GM23248 (cell line): ENCODE measurements around the gene OVOL1. TPM values are rescaled to one million over a fixed set of nuclear protein-coding genes. Genes with fewer than 3 reads are reported as not detected.
"Not testable (repeated sequence)": the region's sequence is repeated elsewhere in the genome, so short reads cannot be mapped to it uniquely, and the experiment has no call there.

Experiments used
- DNase-seq: peaks from one replicate; pipeline ENCODE4 v3.0.0-alpha.2; 2015
- H2AFZ ChIP-seq: fragments of 200-600 bp; sonication (generic); 2 replicates; pipeline ENCODE4 v1.6.1; 2016; ENCODE audit warnings: antibody characterized with exemption
- H3F3A ChIP-seq: fragments of 200-600 bp; sonication (generic); 2 replicates; pipeline ENCODE4 v1.6.1; 2016; ENCODE audit warnings: mild to moderate bottlenecking, antibody characterized with exemption, mixed run types; ENCODE audit not compliant: insufficient read depth
- H3K27ac ChIP-seq: fragments of 200-600 bp; sonication (generic); 2 replicates; pipeline ENCODE4 v1.5.1; 2016; ENCODE audit warnings: mild to moderate bottlenecking
- H3K27me3 ChIP-seq: fragments of 200-600 bp; sonication (generic); replicated peaks from 2 replicates; pipeline ENCODE4 v1.6.1; 2016; ENCODE audit warnings: mild to moderate bottlenecking; ENCODE audit not compliant: insufficient read depth
- H3K36me3 ChIP-seq: fragments of 200-600 bp; sonication (generic); 2 replicates; pipeline ENCODE4 v1.6.1; 2016; ENCODE audit warnings: low read depth, mild to moderate bottlenecking
- H3K4me1 ChIP-seq: fragments of 200-600 bp; sonication (generic); 2 replicates; pipeline ENCODE4 v1.6.1; 2016; ENCODE audit warnings: mild to moderate bottlenecking; ENCODE audit not compliant: insufficient read depth
- H3K4me2 ChIP-seq: fragments of 200-600 bp; sonication (generic); one replicate; pipeline ENCODE4 v1.6.1; 2016; ENCODE audit warnings: mild to moderate bottlenecking; ENCODE audit not compliant: unreplicated experiment
- H3K4me3 ChIP-seq: fragments of 200-600 bp; sonication (generic); 2 replicates; pipeline ENCODE4 v1.5.1; 2016; ENCODE audit warnings: mild to moderate bottlenecking
- H3K79me2 ChIP-seq: fragments of 200-600 bp; sonication (generic); 2 replicates; pipeline ENCODE4 v1.6.1; 2016; ENCODE audit warnings: mild to moderate bottlenecking; ENCODE audit not compliant: insufficient read depth
- H3K9ac ChIP-seq: fragments of 200-600 bp; sonication (generic); 2 replicates; pipeline ENCODE4 v1.6.1; 2016; ENCODE audit warnings: mild to moderate bottlenecking
- H3K9me2 ChIP-seq: fragments of 200-600 bp; sonication (generic); 2 replicates; pipeline ENCODE4 v1.6.1; 2016; ENCODE audit warnings: mixed run types, mild to moderate bottlenecking, moderate library complexity; ENCODE audit not compliant: insufficient read depth
- H3K9me3 ChIP-seq: fragments of 200-600 bp; sonication (generic); one replicate; pipeline ENCODE4 v1.6.1; 2017; ENCODE audit warnings: low read depth
- H4K20me1 ChIP-seq: fragments of 200-600 bp; sonication (generic); 2 replicates; pipeline ENCODE4 v1.6.0; 2016; ENCODE audit not compliant: insufficient read depth
- EZH2 ChIP-seq: fragments of 200-600 bp; sonication (generic); IDR thresholded peaks from 2 replicates; pipeline ENCODE4 v1.6.1; 2018; ENCODE audit warnings: antibody characterized with exemption, mild to moderate bottlenecking; ENCODE audit not compliant: insufficient read depth, poor library complexity, severe bottlenecking
- EZH2phosphoT487 ChIP-seq: fragments of 200-600 bp; sonication (generic); IDR thresholded peaks from 2 replicates; pipeline ENCODE4 v1.6.1; 2018; ENCODE audit warnings: antibody characterized with exemption, moderate library complexity, mild to moderate bottlenecking, low read depth; ENCODE audit not compliant: insufficient read depth
- WGBS, 2 experiments: methylation state at CpG; one replicate each; pipeline ENCODE4 v1.1.6; 2015 to 2017; ENCODE audit warnings: low lambda C conversion rate in 2 of 2, low coverage in 1 of 2; ENCODE audit errors: missing lambda C conversion rate in 2 of 2; 5-methylcytosine and 5-hydroxymethylcytosine counted together
- in situ Hi-C: fragments of 300-500 bp; cut with MboI; formaldehyde crosslinking; loops from 2 replicates; pipeline ENCODE4 v1.15.0; 2020
- polyA plus RNA-seq: library from polyadenylated mRNA; unstranded; fragments of >200 nt; fragmentation: Nextera tagmentation; extraction: Ambion mirVana; gene quantifications from 2 replicates; pipeline ENCODE4 v1.2.1, GENCODE V29; 2016
- total RNA-seq: library from RNA; depleted of rRNA; stranded (reverse); fragments of >200 nt; shearing (Covaris generic); gene quantifications from 2 replicates; pipeline ENCODE4 v1.2.3, GENCODE V29; 2014

OVOL1 gene
- total and polyA plus RNA-seq, 2 experiments from 2014 or later, result not detected

DNA sequence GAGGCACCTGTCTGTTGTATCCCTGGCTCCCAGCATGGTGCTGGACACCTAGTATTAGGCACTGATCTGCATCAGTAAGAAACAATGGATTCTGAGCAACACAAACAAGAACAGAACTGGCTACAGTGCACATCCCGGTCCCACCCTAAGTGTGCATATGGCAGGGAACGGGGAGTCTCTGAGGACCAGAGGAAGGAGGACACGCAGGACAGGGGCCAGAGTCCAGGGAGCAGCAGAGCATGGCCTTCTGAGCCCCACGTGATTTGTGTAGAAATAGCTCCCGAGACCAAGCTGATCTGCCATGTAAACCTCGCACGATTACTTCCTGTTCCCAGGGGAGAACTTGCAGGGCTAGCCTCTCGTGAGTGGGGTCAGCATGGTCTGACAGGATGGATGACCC, 34.2 kb downstream of the OVOL1 start:
- no peak for TF ChIP-seq EZH2phosphoT487
- no peak for TF ChIP-seq EZH2
- H3F3A ChIP-seq, result no peaks in the 10 kb centered on the region
- no peaks in the 10 kb centered on the region for H3K36me3 ChIP-seq
- no peaks in the 10 kb centered on the region for H3K9me2 ChIP-seq
- H3K4me2 ChIP-seq, result no peak overlapping the region
- H3K27me3 ChIP-seq, result no peaks in the 10 kb centered on the region
- no peak overlapping the region for H3K27ac ChIP-seq
- 58% methylated on average over 8 of the region's 8 CpGs for WGBS, 2 experiments
- DNase-seq, result no peak
- no peak overlapping the region for H3K9ac ChIP-seq
- H3K9me3 ChIP-seq, result no peaks in the 10 kb centered on the region
- in situ Hi-C loops, result no loop called here
- no peaks in the 10 kb centered on the region for H3K4me1 ChIP-seq
- H2AFZ ChIP-seq, result no peak overlapping the region
- H4K20me1 ChIP-seq, result no peaks in the 10 kb centered on the region
- H3K79me2 ChIP-seq, result no peaks in the 10 kb centered on the region
- H3K4me3 ChIP-seq, result no peak overlapping the region

DNA sequence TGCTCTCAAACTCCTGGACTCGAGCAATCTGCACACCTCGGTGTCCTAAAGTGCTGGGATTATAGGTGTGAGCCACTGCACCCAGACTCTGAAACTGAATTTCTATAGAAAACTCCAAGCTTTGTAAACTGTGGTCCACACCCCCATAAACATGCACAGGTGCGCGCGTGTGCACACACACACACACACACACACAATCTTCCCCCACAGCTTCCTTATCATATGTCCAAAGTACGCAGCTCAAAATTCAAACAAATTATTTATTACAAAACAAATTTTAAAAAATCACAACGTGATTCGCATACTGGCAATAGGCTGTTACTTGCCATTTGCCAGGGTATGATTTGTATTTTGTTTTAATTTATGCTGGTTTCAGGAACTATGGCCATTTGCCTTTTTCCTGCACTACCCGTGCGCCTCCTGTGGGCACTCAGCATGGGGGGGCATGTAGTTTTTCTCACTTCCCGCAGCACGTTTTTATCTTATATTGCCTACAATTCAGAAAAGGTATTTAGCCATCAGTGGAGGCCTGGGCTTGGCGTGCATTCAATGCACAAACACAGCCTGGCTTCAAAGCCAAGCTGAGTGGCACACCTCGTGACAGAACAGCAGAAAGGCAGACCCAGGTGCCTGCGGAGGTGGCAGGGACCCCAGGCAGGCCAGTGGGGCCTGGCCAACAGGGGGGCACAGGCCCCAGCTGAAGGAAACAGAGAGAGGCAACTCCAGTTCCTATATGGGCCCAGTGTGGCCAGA, 36.1 kb downstream of the OVOL1 start:
- H2AFZ ChIP-seq, result no peak overlapping the region
- TF ChIP-seq EZH2phosphoT487 (no peak), EZH2 (no peak)
- H3K9me2 ChIP-seq, result no peaks in the 10 kb centered on the region
- DNase-seq, result no peak
- in situ Hi-C loops, result no loop called here
- H3K36me3 ChIP-seq, result no peaks in the 10 kb centered on the region
- no peaks in the 10 kb centered on the region for H3K9me3 ChIP-seq
- H3K27me3 ChIP-seq, result no peaks in the 10 kb centered on the region
- no peaks in the 10 kb centered on the region for H3F3A ChIP-seq
- 71 to 74% methylated on average over 15 of the region's 15 CpGs for WGBS, 2 experiments
- H4K20me1 ChIP-seq, result no peaks in the 10 kb centered on the region
- H3K27ac ChIP-seq, result no peak overlapping the region
- H3K79me2 ChIP-seq, result no peaks in the 10 kb centered on the region
- H3K4me1 ChIP-seq, result no peaks in the 10 kb centered on the region
- H3K9ac ChIP-seq, result no peak overlapping the region
- H3K4me2 ChIP-seq, result no peak overlapping the region
- no peak overlapping the region for H3K4me3 ChIP-seq

DNA sequence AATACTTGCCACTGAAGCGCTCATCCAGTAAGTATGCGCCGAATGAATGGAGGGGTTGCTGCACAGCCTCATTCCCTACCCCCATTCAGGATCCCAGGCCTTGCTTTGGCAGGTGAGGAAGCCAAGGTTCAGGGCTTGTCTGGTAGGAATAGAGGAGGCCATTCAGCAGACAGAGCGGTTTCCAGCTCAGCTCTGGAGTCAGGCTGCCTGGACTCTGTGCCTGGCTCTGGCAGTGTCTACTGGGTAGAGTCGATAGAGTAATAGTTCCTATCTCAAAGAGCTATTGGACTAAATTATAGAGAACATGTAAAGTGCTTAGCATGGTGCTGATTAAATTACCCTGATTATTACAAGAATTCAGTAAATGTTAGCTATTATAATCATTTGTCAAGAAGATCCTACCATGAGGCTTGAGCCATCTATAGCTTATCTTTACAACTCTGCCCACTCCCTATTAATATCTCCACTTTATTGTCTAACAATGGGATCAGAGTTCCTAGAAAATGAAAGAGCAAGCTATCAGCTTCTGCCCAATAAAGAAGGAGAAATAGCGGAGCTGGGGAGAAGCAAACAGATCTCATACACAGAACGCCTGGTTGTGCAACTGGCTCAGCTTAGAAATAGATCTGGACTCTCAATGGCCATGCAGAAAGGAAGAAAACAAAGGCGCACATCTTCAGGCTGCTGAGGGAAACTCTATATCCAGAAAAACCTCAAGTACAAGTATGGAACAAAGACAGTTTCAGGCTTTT, 40.3 kb downstream of the OVOL1 start:
- DNase-seq, result no peak
- H3K9me2 ChIP-seq, result no peaks in the 10 kb centered on the region
- H3K4me3 ChIP-seq, result no peak overlapping the region
- in situ Hi-C loops, result no loop called here
- no peaks in the 10 kb centered on the region for H3K79me2 ChIP-seq
- WGBS, 2 experiments, result 84 to 89% methylated on average over 8 of the region's 8 CpGs
- no peak overlapping the region for H3K4me2 ChIP-seq
- no peaks in the 10 kb centered on the region for H3K27me3 ChIP-seq
- H3K9me3 ChIP-seq, result no peaks in the 10 kb centered on the region
- no peaks in the 10 kb centered on the region for H3K36me3 ChIP-seq
- peaks cover 10% of the 10 kb centered on the region for H3F3A ChIP-seq
- no peak overlapping the region for H3K27ac ChIP-seq
- H2AFZ ChIP-seq, result no peak overlapping the region
- H3K4me1 ChIP-seq, result no peaks in the 10 kb centered on the region
- TF ChIP-seq EZH2, result no peak
- no peak for TF ChIP-seq EZH2phosphoT487
- no peak overlapping the region for H3K9ac ChIP-seq
- H4K20me1 ChIP-seq, result no peaks in the 10 kb centered on the region

DNA sequence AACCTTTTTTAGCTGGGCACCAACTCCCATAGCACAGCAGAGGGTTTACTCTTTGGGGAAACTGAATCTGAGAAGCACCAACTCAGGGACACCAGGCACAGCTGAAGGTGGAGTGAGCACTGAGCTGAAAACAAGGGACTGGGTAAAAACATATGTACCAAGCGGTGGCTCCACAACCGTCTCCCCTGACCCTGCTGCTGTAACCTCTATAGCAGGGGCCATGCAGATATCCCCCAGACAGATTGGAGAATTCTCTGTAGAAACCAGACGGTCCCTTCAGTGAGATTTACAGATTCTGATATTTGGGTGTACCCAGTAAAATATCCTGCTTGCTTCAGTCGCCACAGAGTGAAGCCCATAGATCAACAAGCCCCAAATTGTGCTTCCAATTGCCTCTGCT, 42.6 kb downstream of the OVOL1 start:
- H3K4me2 ChIP-seq, result no peak overlapping the region
- 42 to 47% methylated on average over 4 of the region's 4 CpGs for WGBS, 2 experiments
- no peak overlapping the region for H3K9ac ChIP-seq
- DNase-seq, result no peak
- H3K27me3 ChIP-seq, result no peaks in the 10 kb centered on the region
- TF ChIP-seq EZH2 (no peak), EZH2phosphoT487 (no peak)
- no peaks in the 10 kb centered on the region for H3K79me2 ChIP-seq
- no peak overlapping the region for H2AFZ ChIP-seq
- in situ Hi-C loops, result no loop called here
- H4K20me1 ChIP-seq, result no peaks in the 10 kb centered on the region
- no peaks in the 10 kb centered on the region for H3K9me3 ChIP-seq
- 0 out of 2 replicates have a peak, but pooled peaks cover 4% of the 10 kb centered on the region for H3K4me1 ChIP-seq
- peaks cover 18% of the 10 kb centered on the region for H3F3A ChIP-seq
- no peaks in the 10 kb centered on the region for H3K36me3 ChIP-seq
- no peak overlapping the region for H3K4me3 ChIP-seq
- no peak overlapping the region for H3K27ac ChIP-seq
- no peaks in the 10 kb centered on the region for H3K9me2 ChIP-seq

DNA sequence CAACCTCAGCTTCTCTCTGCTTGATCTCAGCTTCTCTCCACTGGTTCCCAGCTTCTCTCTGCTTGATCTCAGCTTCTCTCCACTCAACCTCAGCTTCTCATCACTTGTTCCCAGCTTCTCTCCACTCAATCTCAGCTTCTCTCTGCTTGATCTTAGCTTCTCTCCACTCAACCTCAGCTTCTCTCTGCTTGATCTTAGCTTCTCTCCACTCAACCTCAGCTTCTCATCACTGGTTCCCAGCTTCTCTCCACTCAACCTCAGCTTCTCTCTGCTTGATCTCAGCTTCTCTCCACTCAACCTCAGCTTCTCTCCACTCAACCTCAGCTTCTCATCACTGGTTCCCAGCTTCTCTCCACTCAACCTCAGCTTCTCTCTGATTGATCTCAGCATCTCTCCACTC, 45.4 kb downstream of the OVOL1 start:
- H3K9me2 ChIP-seq, H3K27ac ChIP-seq, H3K4me1 ChIP-seq, H4K20me1 ChIP-seq, H3K9me3 ChIP-seq, in situ Hi-C loops, H3K79me2 ChIP-seq, H3K36me3 ChIP-seq, H2AFZ ChIP-seq, DNase-seq, H3K9ac ChIP-seq, H3K27me3 ChIP-seq, H3K4me2 ChIP-seq, H3K4me3 ChIP-seq: not testable (repeated sequence)
- peaks cover 18% of the 10 kb centered on the region for H3F3A ChIP-seq
